Progenitor cell of endocrine pancreas (in vitro differentiated cells): Measurements from ENCODE around the gene CNKSR1. TPM values are rescaled to one million over a fixed set of nuclear protein-coding genes. Genes with fewer than 3 reads are reported as not detected.

ENCODE experiments used
- DNase-seq: peaks from one replicate; pipeline ENCODE4 v3.0.0; 2021; ENCODE audit warnings: low spot score; ENCODE audit not compliant: unreplicated experiment
- H3K27ac Mint-ChIP-seq: 2 replicates; pipeline ENCODE4 v1.8.0; 2021; ENCODE audit warnings: mild to moderate bottlenecking, moderate library complexity, mixed read lengths
- H3K27me3 Mint-ChIP-seq: 2 replicates; pipeline ENCODE4 v1.8.0; 2021; ENCODE audit warnings: mixed read lengths
- H3K36me3 Mint-ChIP-seq: 2 replicates; pipeline ENCODE4 v1.8.0; 2022; ENCODE audit warnings: mixed read lengths; ENCODE audit not compliant: insufficient read depth
- H3K4me1 Mint-ChIP-seq: 2 replicates; pipeline ENCODE4 v1.8.0; 2021; ENCODE audit warnings: low read depth, mixed read lengths
- H3K4me3 Mint-ChIP-seq: 2 replicates; pipeline ENCODE4 v1.8.0; 2021; ENCODE audit warnings: low read depth, mild to moderate bottlenecking, moderate library complexity, mixed read lengths
- H3K9me3 Mint-ChIP-seq: 2 replicates; pipeline ENCODE4 v1.8.0; 2021; ENCODE audit warnings: low read depth, mixed read lengths
- CTCF ChIP-seq: fragments of 200-600 bp; sonication (generic); IDR thresholded peaks from one replicate; pipeline ENCODE4 v1.5.0; 2021; ENCODE audit warnings: antibody characterized with exemption, mild to moderate bottlenecking; ENCODE audit not compliant: unreplicated experiment
- total RNA-seq: library from RNA; stranded (reverse); gene quantifications from 2 replicates; pipeline ENCODE4 v1.2.1, GENCODE V29; 2021

The CNKSR1 gene
- total RNA-seq, 1 donor from 2014 or later: 52.1 TPM

- Mint-ChIP-seq H3K4me3 (no peak overlapping the region), H3K4me1 (no peaks in the 10 kb centered on the region), H3K27ac (no peak overlapping the region), H3K27me3 (peaks cover 22% of the 10 kb centered on the region), H3K36me3 (no peaks in the 10 kb centered on the region), H3K9me3 (no peaks in the 10 kb centered on the region)
- DNase-seq: no peak
- no peak for TF ChIP-seq CTCF
These were observed 28.4 kb upstream of the CNKSR1 start for GRCh38 chr1:26148887-26149286.

GRCh38 chr1:26153966-26154532 lies 23.2 kb upstream of the CNKSR1 start:
- H3K27me3 Mint-ChIP-seq: peaks cover 54% of the 10 kb centered on the region
- DNase-seq: no peak
- no peak overlapping the region for H3K27ac Mint-ChIP-seq
- H3K4me3 Mint-ChIP-seq: no peak overlapping the region
- H3K36me3 Mint-ChIP-seq: no peaks in the 10 kb centered on the region
- no peak for TF ChIP-seq CTCF
- peaks cover 8% of the 10 kb centered on the region for H3K4me1 Mint-ChIP-seq
- H3K9me3 Mint-ChIP-seq: no peaks in the 10 kb centered on the region

GRCh38 chr1:26154750-26155149 lies 22.5 kb upstream of the CNKSR1 start:
- peaks cover 54% of the 10 kb centered on the region for H3K27me3 Mint-ChIP-seq
- peaks cover 8% of the 10 kb centered on the region for H3K4me1 Mint-ChIP-seq
- no peak for DNase-seq
- H3K36me3 Mint-ChIP-seq: no peaks in the 10 kb centered on the region
- no peak overlapping the region for H3K4me3 Mint-ChIP-seq
- no peaks in the 10 kb centered on the region for H3K9me3 Mint-ChIP-seq
- no peak for TF ChIP-seq CTCF
- H3K27ac Mint-ChIP-seq: no peak overlapping the region

- Mint-ChIP-seq H3K4me3 (no peak overlapping the region), H3K27me3 (peaks cover 52% of the 10 kb centered on the region), H3K9me3 (no peaks in the 10 kb centered on the region), H3K4me1 (peaks cover 8% of the 10 kb centered on the region), H3K36me3 (no peaks in the 10 kb centered on the region), H3K27ac (no peak overlapping the region)
- no peak for TF ChIP-seq CTCF
- DNase-seq: no peak
These were observed 21.7 kb upstream of the CNKSR1 start for GRCh38 chr1:26155370-26156284.

GRCh38 chr1:26156285-26157038 lies 20.8 kb upstream of the CNKSR1 start:
- H3K27me3 Mint-ChIP-seq: peaks cover 53% of the 10 kb centered on the region
- H3K4me3 Mint-ChIP-seq: no peak overlapping the region
- no peak overlapping the region for H3K27ac Mint-ChIP-seq
- no peak for TF ChIP-seq CTCF
- no peaks in the 10 kb centered on the region for H3K36me3 Mint-ChIP-seq
- DNase-seq: no peak
- peaks cover 10% of the 10 kb centered on the region for H3K4me1 Mint-ChIP-seq
- no peaks in the 10 kb centered on the region for H3K9me3 Mint-ChIP-seq
